HG03135 (cell line): ENCODE results near the gene ZNF24.
A peak's percentile ranks its signal among the peaks of the same experiment; 100 is the strongest.

Experiments
- ATAC-seq: cut with Tn5 transposase; IDR thresholded peaks from one replicate; pipeline ENCODE4 v1.9.1; 2021; ENCODE audit warnings: mild to moderate bottlenecking, moderate library complexity; ENCODE audit not compliant: unreplicated experiment

Gene ZNF24

GRCh38 chr18:35343936-35344735, at the start of gene ZNF24:
ZNF24 (minus strand) TSS chr18:35344420; CDS start chr18:35340650, 3,770 bp downstream.
- peak; percentile 88 for ATAC-seq

- ATAC-seq = no peak
Measured at GRCh38 chr18:35393716-35394115, 49.5 kb upstream of the ZNF24 start.

- ATAC-seq = no peak
Measured at GRCh38 chr18:35392375-35392774, 48.2 kb upstream of the ZNF24 start.

GRCh38 chr18:35390951-35391700, 46.9 kb upstream of the ZNF24 start:
- ATAC-seq = no peak

- no peak for ATAC-seq
Measured at GRCh38 chr18:35389095-35389618, 44.9 kb upstream of the ZNF24 start.

- ATAC-seq = peak; percentile 20
Measured at GRCh38 chr18:35387152-35387571, 42.9 kb upstream of the ZNF24 start.

- ATAC-seq = peak; percentile 81
Measured at GRCh38 chr18:35386600-35387100, 42.4 kb upstream of the ZNF24 start.

GRCh38 chr18:35383136-35383535, 38.9 kb upstream of the ZNF24 start:
- no peak for ATAC-seq

- no peak for ATAC-seq
Measured at GRCh38 chr18:35379421-35379820, 35.2 kb upstream of the ZNF24 start.

GRCh38 chr18:35378574-35378896, 34.3 kb upstream of the ZNF24 start:
- no peak for ATAC-seq

GRCh38 chr18:35377875-35378573, 33.8 kb upstream of the ZNF24 start:
- ATAC-seq = no peak

- ATAC-seq = peak; percentile 67
Measured at GRCh38 chr18:35376742-35377695, 32.8 kb upstream of the ZNF24 start, which contains the start of gene ZNF396. ZNF396 (minus strand) TSS chr18:35377337; CDS start chr18:35374292, 3,045 bp downstream.

- ATAC-seq = peak; percentile 46
Measured at GRCh38 chr18:35376393-35376741, 32.1 kb upstream of the ZNF24 start.

GRCh38 chr18:35374708-35375107, 30.5 kb upstream of the ZNF24 start:
- ATAC-seq = no peak

- ATAC-seq = no peak
Measured at GRCh38 chr18:35371412-35372195, 27.4 kb upstream of the ZNF24 start.

GRCh38 chr18:35369126-35369525, 24.9 kb upstream of the ZNF24 start:
- ATAC-seq = no peak

GRCh38 chr18:35368595-35368994, 24.4 kb upstream of the ZNF24 start:
- ATAC-seq = no peak

- ATAC-seq = no peak
Measured at GRCh38 chr18:35362531-35362930, 18.3 kb upstream of the ZNF24 start.
